HepG2 (cell line): ENCODE results near the gene ARID5B. TPM values are rescaled to one million over a fixed set of nuclear protein-coding genes. Genes with fewer than 3 reads are reported as not detected.

Experiments
- ATAC-seq: fragments of 200-7000 bp; cut with Tn5 transposase; 3 replicates; pipeline ENCODE4 v1.9.1; 2020; ENCODE audit warnings: mild to moderate bottlenecking, moderate library complexity
- BruUV-seq: library from RNA; stranded (reverse); fragments of 400-500 nt; replicated peaks from 2 replicates; lab custom pipeline; 2021; lab: Mats Ljungman, UMichigan
- CTCF ChIA-PET: fragments of 300-600 bp; formaldehyde crosslinking; extraction: SDS; loops from one replicate; lab custom pipeline; 2021; ENCODE audit warnings: low total read pairs, inconsistent platforms, low intra/inter-chr PET ratio; lab: Yijun Ruan, JAX
- POLR2A ChIA-PET: fragments of 350-600 bp; sonication (Branson Sonifier 250); formaldehyde crosslinking; loops from one replicate; lab custom pipeline; 2020; ENCODE audit warnings: antibody characterized with exemption, inconsistent platforms; lab: Yijun Ruan, JAX
- DNase-seq: peaks from one replicate; pipeline ENCODE4 v3.0.0-alpha.2; 2015; ENCODE audit warnings: low spot score
- FAIRE-seq: peaks from 3 replicates; lab custom pipeline; 2011; peaks lifted over from hg19 to GRCh38; lab: Jason Lieb, UNC
- H2AFZ ChIP-seq: one replicate; pipeline ENCODE4 v1.6.1; 2011; ENCODE audit warnings: low read length, inconsistent platforms
- H3K27ac ChIP-seq: fragments of 300-600 bp; 3 replicates; pipeline ENCODE4 v1.8.0; 2011; ENCODE audit warnings: mixed run types, mild to moderate bottlenecking, mixed read lengths, low read length, inconsistent platforms; ENCODE audit not compliant: insufficient read depth; ENCODE audit errors: extremely low read length
- H3K27me3 ChIP-seq, 2 experiments: fragments of 200-600 bp in 1 of 2; 2 replicates in 1 of 2; 3 replicates in 1 of 2; pipeline versions ENCODE4 v1.6.0 to v1.8.0; 2011; ENCODE audit warnings: low read length in 2 of 2, mild to moderate bottlenecking in 2 of 2, moderate library complexity in 2 of 2, inconsistent platforms in 1 of 2; ENCODE audit not compliant: insufficient read depth in 2 of 2, control insufficient read depth in 1 of 2
- H3K36me3 ChIP-seq, 2 experiments: fragments of 200-600 bp in 1 of 2; replicated peaks in 1 of 2; 2 replicates in 1 of 2; 3 replicates in 1 of 2; pipeline versions ENCODE4 v1.5.1 to v1.8.0; 2011; ENCODE audit warnings: low read length in 2 of 2, inconsistent platforms in 1 of 2; ENCODE audit not compliant: insufficient read depth in 2 of 2, control insufficient read depth in 1 of 2
- H3K4me1 ChIP-seq: 2 replicates; pipeline ENCODE4 v1.5.1; 2012; ENCODE audit warnings: low read length, inconsistent platforms; ENCODE audit not compliant: insufficient read depth
- H3K4me2 ChIP-seq: 2 replicates; pipeline ENCODE4 v1.6.0; 2011; ENCODE audit warnings: low read depth, low read length, inconsistent platforms
- H3K4me3 ChIP-seq, 3 experiments: fragments of 200-600 bp in 1 of 3; sonication (generic), shearing (Covaris generic) in 1 of 3; replicated peaks in 1 of 3; 2 replicates each; pipeline ENCODE4 v1.5.1; 2011 to 2016; ENCODE audit warnings: low read length in 3 of 3, inconsistent platforms in 2 of 3, low read depth in 2 of 3, mild to moderate bottlenecking in 2 of 3, control low read depth in 1 of 3, mixed read lengths in 1 of 3; ENCODE audit not compliant: insufficient read depth in 1 of 3
- H3K79me2 ChIP-seq: one replicate; pipeline ENCODE4 v1.6.1; 2011; ENCODE audit warnings: low read length, inconsistent platforms; ENCODE audit not compliant: insufficient read depth
- H3K9ac ChIP-seq: 2 replicates; pipeline ENCODE4 v1.6.0; 2011; ENCODE audit warnings: mild to moderate bottlenecking, low read depth, low read length, inconsistent platforms; ENCODE audit not compliant: insufficient read depth
- H3K9me3 ChIP-seq: 2 replicates; pipeline ENCODE4 v1.5.1; 2012; ENCODE audit warnings: mild to moderate bottlenecking, low read length
- H4K20me1 ChIP-seq: 2 replicates; pipeline ENCODE4 v1.6.0; 2011; ENCODE audit warnings: inconsistent platforms, mild to moderate bottlenecking, low read length, moderate library complexity; ENCODE audit not compliant: insufficient read depth
- ARID4A ChIP-seq: sonication (generic); formaldehyde crosslinking; IDR thresholded peaks from 2 replicates; pipeline ENCODE4 v1.5.0; 2020; ENCODE audit warnings: mild to moderate bottlenecking, missing genetic modification reagents, borderline replicate concordance
- CHD4 ChIP-seq: fragments of 200-600 bp; sonication (generic); IDR thresholded peaks from 2 replicates; pipeline ENCODE4 v1.7.0; 2017; ENCODE audit warnings: mild to moderate bottlenecking, low read length, borderline replicate concordance
- GABPA ChIP-seq, 2 experiments: IDR thresholded peaks; 2 replicates each; pipeline ENCODE4 v1.6.1; 2011 to 2016; ENCODE audit warnings: low read depth in 2 of 2, low read length in 1 of 2, missing biosample characterization in 1 of 2, missing genetic modification characterization in 1 of 2
- HNF4G ChIP-seq, 2 experiments: sonication (generic) in 1 of 2; formaldehyde crosslinking in 1 of 2; IDR thresholded peaks; 2 replicates each; pipeline versions ENCODE4 v1.4.0 to v1.6.1; 2011 to 2020; ENCODE audit warnings: borderline replicate concordance in 2 of 2, low read depth in 2 of 2, mild to moderate bottlenecking in 2 of 2, low read length in 1 of 2, missing genetic modification reagents in 1 of 2, moderate library complexity in 1 of 2
- HNRNPUL1 ChIP-seq: fragments of 200-400 bp; formaldehyde crosslinking; IDR thresholded peaks from 2 replicates; pipeline ENCODE4 v1.6.1; 2017; ENCODE audit warnings: low read depth, mild to moderate bottlenecking, low read length, moderate library complexity
- MED1 ChIP-seq: sonication (generic); formaldehyde crosslinking; IDR thresholded peaks from 2 replicates; pipeline ENCODE4 v1.4.0; 2020; ENCODE audit warnings: missing genetic modification reagents
- NFE2L1 ChIP-seq: sonication (generic); formaldehyde crosslinking; IDR thresholded peaks from 2 replicates; pipeline ENCODE4 v1.4.0; 2020; ENCODE audit warnings: missing genetic modification reagents, mild to moderate bottlenecking, borderline replicate concordance
- PTBP1 ChIP-seq: fragments of 200-400 bp; formaldehyde crosslinking; IDR thresholded peaks from 2 replicates; pipeline ENCODE4 v1.6.1; 2018; ENCODE audit warnings: low read length, low read depth; ENCODE audit not compliant: poor library complexity, severe bottlenecking
- RFXANK ChIP-seq: IDR thresholded peaks from 2 replicates; pipeline ENCODE4 v1.6.1; 2016
- SMAD9 ChIP-seq: sonication (generic); formaldehyde crosslinking; IDR thresholded peaks from 2 replicates; pipeline ENCODE4 v1.5.1; 2020; ENCODE audit warnings: mild to moderate bottlenecking, missing genetic modification reagents
- SRF ChIP-seq: IDR thresholded peaks from 2 replicates; pipeline ENCODE4 v1.6.1; 2011; ENCODE audit warnings: mild to moderate bottlenecking, low read depth, low read length, moderate library complexity
- ZNF331 ChIP-seq: sonication (generic); formaldehyde crosslinking; IDR thresholded peaks from 2 replicates; pipeline ENCODE4 v1.4.0; 2020; ENCODE audit warnings: missing genetic modification reagents
- ZNF552 ChIP-seq: sonication (generic); formaldehyde crosslinking; IDR thresholded peaks from 2 replicates; pipeline ENCODE4 v1.9.0; 2022; ENCODE audit warnings: missing genetic modification reagents, mild to moderate bottlenecking, borderline replicate concordance
- ZNF652 ChIP-seq: IDR thresholded peaks from 2 replicates; pipeline ENCODE4 v1.6.1; 2016; ENCODE audit warnings: low read depth, borderline replicate concordance
- ZNF678 ChIP-seq: sonication (generic); formaldehyde crosslinking; IDR thresholded peaks from 2 replicates; pipeline ENCODE4 v1.4.0; 2020; ENCODE audit warnings: mild to moderate bottlenecking, missing genetic modification reagents
- WGBS: methylation state at CpG from one replicate; pipeline ENCODE4 v1.1.6; 2017; ENCODE audit warnings: low lambda C conversion rate; 5-methylcytosine and 5-hydroxymethylcytosine counted together
- in situ Hi-C: cut with HindIII; loops from 2 replicates; pipeline ENCODE4 v1.10.0; 2017; ENCODE audit warnings: low pct_unique_long_range_greater_than_20kb; ENCODE audit not compliant: extremely low pct_ligation_motif_present
- intact Hi-C: fragments of 100-400 bp; cut with micrococcal nuclease; formaldehyde crosslinking; loops from one replicate; pipeline ENCODE4 v1.10.0; 2022; ENCODE audit not compliant: unreplicated experiment
- polyA plus RNA-seq, 8 experiments: library from polyadenylated mRNA; depleted of rRNA in 3 of 8; stranded (reverse) in 7 of 8; unstranded in 1 of 8; fragments of >200 nt; fragmentation: Illumina TruSeq in 4 of 8; extraction: Trizol in 4 of 8; gene quantifications; 2 replicates each; pipeline versions ENCODE4 v1.2.1 to v1.2.3, GENCODE V29; 2011 to 2016; ENCODE audit warnings: low read depth in 4 of 8, missing spikeins in 1 of 8, mixed read lengths in 1 of 8; ENCODE audit not compliant: insufficient read depth in 1 of 8
- total RNA-seq, 5 experiments: library from RNA; depleted of rRNA; stranded (reverse); fragments of >200 nt; fragmentation: Illumina TruSeq; extraction: Trizol; gene quantifications; 2 replicates each; pipeline ENCODE4 v1.2.3, GENCODE V29; 2016; ENCODE audit warnings: low read depth in 1 of 5
- TF ChIP-seq, protein P1 (sequence below): sonication (generic); formaldehyde crosslinking; IDR thresholded peaks from 2 replicates; pipeline ENCODE4 v1.4.0; 2020; ENCODE audit warnings: missing genetic modification reagents

ARID5B gene
- total and polyA plus RNA-seq, 2 of the 13 experiments (the other 11 are each of a cell fraction or from before 2014, with no cell fraction given): 6.2 to 21.1 TPM

DNA sequence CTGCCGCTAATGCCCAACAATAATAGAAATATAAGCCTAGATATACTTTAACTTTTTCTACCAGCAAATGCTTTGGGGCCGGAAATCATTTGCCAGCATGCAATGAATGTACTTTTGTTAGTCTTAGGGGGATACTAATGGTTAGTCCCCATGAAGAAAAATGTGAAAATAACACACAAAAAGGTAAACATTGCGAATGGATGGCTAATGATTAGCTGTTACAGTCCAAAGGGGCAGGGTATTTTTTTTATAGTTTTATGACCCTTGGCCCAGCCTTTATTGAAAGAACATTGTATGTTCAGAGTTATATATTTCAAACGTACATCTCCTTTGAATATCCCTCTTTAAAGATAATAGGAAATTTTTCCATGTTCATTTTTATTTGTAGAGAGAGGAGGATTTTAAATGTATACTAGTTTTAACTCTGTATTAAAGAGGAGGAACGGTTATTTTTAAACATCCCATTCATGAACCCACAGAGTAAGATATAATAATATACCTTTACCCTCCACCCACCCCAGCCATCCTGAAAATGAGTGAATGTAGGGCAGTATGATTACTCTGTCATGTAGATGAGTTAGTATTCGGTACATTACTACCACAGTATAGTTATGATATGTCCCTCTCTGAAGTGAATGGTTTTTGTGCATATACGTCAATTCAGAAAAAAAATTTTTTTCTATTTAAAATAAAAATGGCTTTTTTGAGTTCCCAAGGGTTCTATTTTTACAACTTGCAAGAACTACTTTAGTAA is 63.6 kb downstream of the ARID5B start:
- DNase-seq (peak; percentile 93), ATAC-seq (peak; percentile 92), FAIRE-seq (peak; percentile 84)
- CTCF ChIA-PET: no interaction called here
- intact Hi-C loops (loop anchor here (1.0 to 10.0 kb wide), 7 partner anchors 22 to 300 kb away; partner anchors contain the start of gene RTKN2), in situ Hi-C loops (no loop called here)
- Histone ChIP-seq H3K9me3 (no peaks in the 10 kb centered on the region), H3K27ac (peak overlapping the region; percentile 94), H3K27me3 (no peaks in the 10 kb centered on the region), H3K79me2 (peaks cover 23% of the 10 kb centered on the region), H2AFZ (no peak overlapping the region), H3K36me3 (peaks cover 3 to 5% of the 10 kb centered on the region in 2 experiments; a peak in 4 of 5 replicates), H3K4me3 (peak overlapping the region in 2 of 3 experiments; percentile 52 to 60; a peak in 3 of 6 replicates), H3K4me2 (peak overlapping the region; percentile 93), H3K4me1 (peaks cover 88% of the 10 kb centered on the region), H3K9ac (peak overlapping the region; percentile 71), H4K20me1 (no peaks in the 10 kb centered on the region)
- POLR2A ChIA-PET: interaction anchor here (1.1 to 2.3 kb wide), 12 partner anchors 15 to 130 kb away, joined by 3 to 16 read pairs (median 6); no protein-coding TSS in a partner anchor
- WGBS: 25% methylated on average over 7 of the region's 7 CpGs
- no TSS peak for BruUV-seq
- TF ChIP-seq HNRNPUL1: peak; percentile 98
- TF ChIP-seq PTBP1: no peak
- TF ChIP-seq ZNF331: peak; percentile 17; the same call in 1 of the 2 replicates
- TF ChIP-seq HNF4G (IDR thresholded peaks at IDR 0.05; ENCODE audit: borderline replicate concordance, low read depth, low read length): peak; percentile 92
- no peak; the same call in 1 of the 2 replicates for TF ChIP-seq HNF4G (CRISPR knock-in tag; IDR thresholded peaks at IDR 0.05; ENCODE audit: borderline replicate concordance, low read depth)
- TF ChIP-seq ZNF552 (CRISPR knock-in tag): no peak
- no peak for TF ChIP-seq SMAD9 (CRISPR knock-in tag)
- TF ChIP-seq, protein P1, sequence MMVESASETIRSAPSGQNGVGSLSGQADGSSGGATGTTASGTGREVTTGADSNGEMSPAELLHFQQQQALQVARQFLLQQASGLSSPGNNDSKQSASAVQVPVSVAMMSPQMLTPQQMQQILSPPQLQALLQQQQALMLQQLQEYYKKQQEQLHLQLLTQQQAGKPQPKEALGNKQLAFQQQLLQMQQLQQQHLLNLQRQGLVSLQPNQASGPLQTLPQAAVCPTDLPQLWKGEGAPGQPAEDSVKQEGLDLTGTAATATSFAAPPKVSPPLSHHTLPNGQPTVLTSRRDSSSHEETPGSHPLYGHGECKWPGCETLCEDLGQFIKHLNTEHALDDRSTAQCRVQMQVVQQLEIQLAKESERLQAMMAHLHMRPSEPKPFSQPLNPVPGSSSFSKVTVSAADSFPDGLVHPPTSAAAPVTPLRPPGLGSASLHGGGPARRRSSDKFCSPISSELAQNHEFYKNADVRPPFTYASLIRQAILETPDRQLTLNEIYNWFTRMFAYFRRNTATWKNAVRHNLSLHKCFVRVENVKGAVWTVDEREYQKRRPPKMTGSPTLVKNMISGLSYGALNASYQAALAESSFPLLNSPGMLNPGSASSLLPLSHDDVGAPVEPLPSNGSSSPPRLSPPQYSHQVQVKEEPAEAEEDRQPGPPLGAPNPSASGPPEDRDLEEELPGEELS (CRISPR knock-in tag): peak; percentile 81
- no peak for TF ChIP-seq ARID4A
- TF ChIP-seq MED1 (CRISPR knock-in tag): peak; percentile 85
- TF ChIP-seq SRF: no peak
- peak; percentile 84; the same call in 1 of the 2 replicates for TF ChIP-seq CHD4
- no peak for TF ChIP-seq NFE2L1
- peak; percentile 45; the same call in 1 of the 2 replicates for TF ChIP-seq ZNF652
- no peak for TF ChIP-seq RFXANK (CRISPR knock-in tag)
- no peak for TF ChIP-seq ZNF678 (CRISPR knock-in tag)
- no peak for TF ChIP-seq GABPA (IDR thresholded peaks at IDR 0.05; ENCODE audit: low read depth, low read length)
- peak; percentile 58 for TF ChIP-seq GABPA (CRISPR knock-in tag; IDR thresholded peaks at IDR 0.05; ENCODE audit: low read depth)
